ENCODE data around the gene DDX1.
"Not testable (repeated sequence)": the region's sequence is repeated elsewhere in the genome, so short reads cannot be mapped to it uniquely, and the experiment has no call there.

The DDX1 gene

GRCh38 chr2:15678909-15679308, 87.2 kb downstream of the DDX1 start:
- DNase-seq, result no peak

- no peak for DNase-seq
Measured at GRCh38 chr2:15679386-15679924, 87.8 kb downstream of the DDX1 start.

- DNase-seq, result not testable (repeated sequence)
Measured at GRCh38 chr2:15680132-15680531, 88.5 kb downstream of the DDX1 start.

All from stimulated activated CD4-positive, alpha-beta T cell treated with anti-CD3 and anti-CD28 coated beads, Interleukin-4, amount 100 ng/mL, for 1 hour (primary cell).